GM04503 (cell line): ENCODE measurements around the gene GLB1L.
"Not testable (repeated sequence)": the region's sequence is repeated elsewhere in the genome, so short reads cannot be mapped to it uniquely, and the experiment has no call there.

Source experiments
- DNase-seq: peaks from one replicate; pipeline ENCODE4 v3.0.0-alpha.2; 2012; ENCODE audit warnings: low read depth

The GLB1L gene

DNA sequence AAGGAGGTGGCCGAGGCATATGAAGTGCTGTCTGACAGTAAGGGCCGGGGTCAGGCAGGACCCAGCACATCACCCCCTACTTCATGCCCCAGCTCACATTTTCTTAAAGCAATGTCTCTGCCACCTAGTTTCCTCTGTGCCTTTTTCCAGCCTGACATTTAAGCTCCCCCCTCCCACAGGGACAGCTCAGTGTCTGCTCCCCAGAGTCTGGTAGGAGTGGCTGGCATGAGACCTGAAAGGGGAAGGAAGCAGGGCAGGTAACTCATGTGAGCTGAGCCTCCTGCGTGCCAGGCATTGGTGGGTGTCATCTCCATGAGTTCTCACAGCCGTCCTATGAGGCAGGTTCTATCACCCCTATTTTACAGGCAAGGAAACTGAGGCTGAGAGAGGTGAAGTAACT lies 35.4 kb upstream of the GLB1L start:
- DNase-seq = no peak

DNA sequence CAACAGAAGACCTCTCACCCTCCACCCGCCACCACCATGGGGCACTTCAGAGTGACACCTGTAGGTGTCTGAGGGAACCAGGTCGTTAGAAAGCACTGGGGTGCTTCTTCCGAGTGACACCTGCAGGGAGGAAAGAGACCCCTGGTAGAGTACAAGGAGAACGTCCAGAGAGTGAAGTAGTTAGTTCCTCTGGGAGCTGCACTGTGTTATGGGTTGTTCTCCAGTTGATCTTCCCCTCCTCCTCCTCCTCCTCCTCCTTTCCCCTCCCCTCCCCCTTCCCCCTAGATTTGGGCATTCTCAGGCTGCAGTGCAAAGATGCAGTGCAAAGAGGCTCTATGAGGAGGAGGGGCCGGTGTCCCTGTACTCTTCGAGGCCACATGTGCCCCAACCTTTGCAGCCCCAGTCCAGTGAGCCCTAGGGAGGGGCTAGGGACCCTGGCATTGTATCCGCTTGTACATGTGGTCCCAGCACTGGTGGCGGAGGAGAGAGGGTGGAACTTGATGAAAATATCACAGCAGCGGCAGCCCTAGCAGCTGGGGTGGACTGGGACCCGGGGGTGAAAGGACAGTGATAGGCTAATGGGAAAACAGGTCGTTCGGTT lies 34.8 kb upstream of the GLB1L start:
- no peak for DNase-seq

DNA sequence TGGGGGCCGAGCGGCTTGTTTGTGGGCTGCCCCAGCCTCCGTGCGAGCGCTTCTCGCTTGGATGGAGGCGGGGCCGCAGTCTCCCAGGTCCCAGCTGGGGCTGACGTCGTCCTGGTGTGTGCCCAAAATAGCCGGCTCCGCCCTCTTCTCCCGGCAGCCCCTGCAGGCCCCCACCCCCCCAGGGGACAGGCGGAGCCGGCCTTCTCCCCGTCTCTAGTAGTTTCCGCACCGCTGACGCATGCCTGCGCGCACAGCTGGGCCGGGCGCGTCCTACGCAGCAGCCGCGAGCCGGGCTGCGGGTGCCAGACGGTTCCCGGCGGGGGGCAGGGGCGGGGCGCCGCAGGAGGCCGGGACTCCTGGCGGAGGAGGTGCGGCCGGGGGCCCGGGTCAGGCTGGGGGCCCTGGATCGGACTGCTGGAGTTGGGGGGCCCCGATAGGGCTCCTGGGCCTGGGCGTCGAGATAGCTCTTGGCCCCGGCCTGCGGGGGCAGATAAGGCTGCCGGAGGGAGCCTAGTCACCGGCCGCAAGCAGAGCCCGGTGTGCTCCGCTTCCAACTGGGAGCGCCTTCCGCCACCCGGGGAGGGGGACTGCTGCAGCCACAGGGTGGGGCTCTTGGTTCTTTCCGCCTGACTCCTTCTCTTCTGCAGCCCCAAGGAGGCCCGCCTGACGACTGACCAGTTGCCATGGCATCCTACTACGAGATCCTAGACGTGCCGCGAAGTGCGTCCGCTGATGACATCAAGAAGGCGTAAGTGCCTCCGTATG lies 34.1 kb upstream of the GLB1L start, which contains the start of gene DNAJB2:
TSS of gene DNAJB2 (plus strand) at position 216 of the 765 bp plus-strand sequence. CDS start at position 684, 468 bp downstream.
- peak; percentile 89 for DNase-seq

DNA sequence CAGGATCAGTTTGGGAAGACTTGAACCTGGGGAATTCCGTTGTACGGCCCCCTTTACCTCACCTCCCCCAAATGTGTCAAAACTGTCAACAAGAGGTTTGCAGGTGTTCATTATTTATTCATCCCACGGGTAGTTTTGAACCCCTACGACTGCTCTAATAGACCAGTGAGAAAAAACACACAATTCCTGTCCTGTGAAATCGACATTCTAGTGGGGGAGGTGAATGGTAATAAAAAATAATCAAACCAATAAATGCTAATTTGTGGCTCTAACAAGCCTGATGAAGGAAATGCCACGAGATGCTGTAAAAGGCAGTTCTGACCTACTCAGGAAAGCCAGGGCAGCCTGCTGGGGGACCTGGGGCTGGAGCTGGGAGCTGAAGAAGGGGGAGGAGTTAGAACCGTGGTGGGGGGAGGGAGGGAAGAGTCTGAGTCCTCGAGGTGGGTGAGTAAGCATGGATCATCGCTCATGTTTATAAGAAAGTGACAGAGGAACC lies 33.5 kb upstream of the GLB1L start:
- DNase-seq = no peak

DNA sequence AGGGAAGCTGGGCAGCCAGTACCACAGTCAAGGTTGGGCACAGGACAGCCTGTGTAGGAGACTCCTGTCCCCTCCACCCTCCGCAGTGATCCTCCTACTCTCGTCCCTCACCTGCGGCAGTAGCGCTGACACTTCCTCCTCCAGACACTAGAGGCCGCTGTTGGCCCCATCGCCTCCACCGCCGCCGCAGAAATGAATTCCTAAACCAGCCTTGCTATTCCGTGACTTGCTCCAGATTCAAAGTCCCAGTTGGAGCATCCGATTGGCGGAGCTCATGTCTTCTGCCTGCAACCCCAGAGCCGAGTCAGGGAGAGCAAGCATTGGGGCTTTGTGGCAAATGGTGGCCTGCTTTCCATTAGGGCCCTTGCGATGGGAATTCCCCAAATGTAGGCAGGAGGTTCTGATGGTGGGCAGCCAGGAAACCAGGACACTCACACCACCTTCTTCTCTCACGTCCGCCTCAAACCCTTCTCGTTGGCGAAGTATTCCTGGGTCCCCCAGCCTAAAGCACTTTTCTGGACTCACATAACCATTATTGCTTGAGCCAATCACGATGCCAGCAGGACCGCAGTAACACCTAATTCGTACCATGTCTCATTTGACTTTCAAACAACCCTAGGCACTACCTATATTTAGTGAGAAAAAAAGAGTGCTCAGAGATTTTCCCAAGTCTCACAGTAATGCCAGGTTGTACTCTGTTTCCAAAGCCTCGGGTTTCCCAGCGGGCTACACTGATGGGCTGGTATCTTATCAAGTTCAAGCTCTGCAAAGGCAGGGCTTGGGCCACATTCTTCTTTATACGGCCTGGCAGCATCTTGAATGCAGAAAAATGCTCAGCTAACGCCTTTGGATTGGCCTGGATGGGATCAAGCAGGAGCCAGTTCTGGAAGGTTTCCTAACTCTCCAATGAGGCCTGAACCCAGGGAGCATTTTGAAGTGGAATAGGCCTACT lies 32.7 kb upstream of the GLB1L start:
- no peak for DNase-seq

DNA sequence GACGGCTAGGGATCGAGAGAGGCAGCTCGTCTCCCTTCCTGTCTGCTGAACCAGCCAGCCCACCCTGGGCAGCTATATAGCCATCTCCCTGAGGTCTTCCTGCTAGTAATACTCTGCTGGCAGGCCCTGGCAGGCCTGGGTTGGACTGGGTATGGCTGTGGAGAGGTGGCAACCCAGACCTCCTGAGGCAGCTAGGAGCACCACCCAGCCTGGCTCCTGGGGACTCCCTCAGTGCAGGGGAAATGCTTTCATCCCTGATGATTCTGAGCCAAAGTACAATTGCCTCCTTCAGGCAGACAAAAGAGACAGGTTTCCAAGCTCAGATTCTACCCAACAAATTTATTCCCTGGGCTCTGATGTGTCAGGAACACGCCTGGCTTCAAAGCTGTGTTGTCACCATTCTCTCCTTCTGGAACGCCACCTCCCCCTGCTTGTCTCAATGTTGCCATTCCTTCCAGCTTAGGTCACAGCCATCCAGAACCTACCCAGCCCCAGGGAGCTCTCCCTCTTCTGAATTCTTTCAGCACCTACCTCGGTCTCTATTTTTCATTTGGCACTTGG lies 29.2 kb upstream of the GLB1L start:
- peak; percentile 77 for DNase-seq

DNA sequence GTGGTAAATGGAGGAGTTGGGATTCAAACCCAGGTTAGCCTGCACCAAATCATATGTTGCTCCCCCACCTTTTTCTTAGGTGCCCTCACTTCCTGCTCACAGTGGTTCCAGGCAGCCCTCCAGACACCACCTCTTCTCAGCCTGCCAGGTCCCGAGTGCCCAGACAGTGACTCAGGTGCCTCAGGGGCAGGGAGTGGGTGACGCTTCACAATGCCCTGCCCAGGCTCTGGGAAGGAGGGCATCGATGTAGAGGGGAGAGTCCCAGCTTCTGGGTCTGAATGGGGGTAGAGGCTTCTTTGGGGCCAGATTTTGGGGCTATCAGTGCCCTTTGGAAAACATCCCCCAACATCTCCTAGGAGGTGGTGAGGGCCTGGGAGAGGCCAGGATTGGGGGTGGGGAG lies 28.7 kb upstream of the GLB1L start:
- no peak for DNase-seq

DNA sequence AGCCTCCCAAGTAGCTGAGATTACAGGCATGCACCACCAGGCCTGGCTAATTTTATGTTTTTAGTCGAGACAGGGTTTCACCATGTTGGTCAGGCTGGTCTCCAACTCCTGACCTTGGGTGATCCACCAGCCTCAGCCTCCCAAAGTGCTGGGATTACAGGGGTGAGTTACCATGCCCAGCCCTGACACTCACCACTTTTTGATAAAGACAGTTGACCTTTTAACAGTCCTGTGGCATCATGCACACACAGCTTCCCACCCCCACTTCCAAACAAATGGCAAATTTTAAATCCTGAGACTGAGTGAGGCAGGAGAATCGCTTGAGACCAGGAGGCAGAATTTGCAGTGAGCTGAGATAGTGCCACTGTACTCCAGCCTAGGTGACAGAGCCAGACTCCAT lies 27.8 kb upstream of the GLB1L start:
- DNase-seq = no peak

DNA sequence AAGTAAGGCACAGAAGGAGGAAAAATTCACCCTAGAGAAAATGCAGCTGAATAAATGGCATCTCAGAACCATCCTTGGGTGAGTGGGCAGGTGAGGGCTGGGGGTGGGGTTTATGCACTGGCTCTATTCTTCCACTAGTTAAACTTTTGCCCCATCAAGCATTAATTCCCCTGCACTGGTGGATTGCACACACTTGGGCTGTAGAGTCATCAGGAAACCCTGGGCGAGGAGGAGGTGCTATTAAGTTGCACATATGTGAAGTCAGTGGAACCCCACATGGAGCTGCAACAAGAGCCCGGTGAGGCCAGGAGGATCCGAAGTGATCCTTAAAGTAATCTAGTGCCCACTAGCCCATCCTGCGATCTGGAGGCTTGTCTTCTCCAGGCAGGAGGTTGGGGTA lies 27.1 kb upstream of the GLB1L start:
- DNase-seq = no peak

DNA sequence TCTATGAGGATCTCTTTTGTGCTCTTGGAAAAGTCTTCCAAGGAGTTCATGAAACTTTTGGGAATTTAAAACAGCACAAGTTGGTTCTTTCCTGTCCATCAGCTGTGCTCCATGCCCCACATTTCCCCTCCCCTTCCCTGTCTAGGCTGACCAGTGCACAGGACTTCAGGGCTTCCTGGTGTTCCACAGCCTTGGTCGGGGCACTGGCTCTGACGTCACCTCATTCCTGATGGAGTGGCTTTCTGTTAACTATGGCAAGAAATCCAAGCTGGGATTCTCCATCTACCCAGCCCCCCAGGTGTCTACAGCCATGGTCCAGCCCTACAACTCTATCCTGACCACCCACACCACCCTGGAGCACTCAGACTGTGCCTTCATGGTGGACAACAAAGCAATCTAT lies 25.8 kb upstream of the GLB1L start:
- DNase-seq = no peak

DNA sequence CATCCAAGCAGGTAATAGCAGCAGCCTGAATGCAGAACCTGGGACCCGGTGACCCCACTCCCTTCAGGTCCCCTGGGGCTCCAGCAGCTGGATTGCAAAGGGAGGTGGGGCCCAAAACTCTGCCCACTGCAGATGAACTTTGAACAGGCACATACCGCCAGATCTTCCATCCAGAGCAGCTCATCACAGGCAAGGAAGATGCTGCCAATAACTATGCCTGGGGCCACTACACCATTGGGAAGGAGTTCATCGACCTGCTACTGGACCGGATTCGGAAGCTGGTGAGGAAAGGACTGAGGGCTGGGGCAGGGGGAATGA lies 24.8 kb upstream of the GLB1L start:
- DNase-seq = no peak

DNA sequence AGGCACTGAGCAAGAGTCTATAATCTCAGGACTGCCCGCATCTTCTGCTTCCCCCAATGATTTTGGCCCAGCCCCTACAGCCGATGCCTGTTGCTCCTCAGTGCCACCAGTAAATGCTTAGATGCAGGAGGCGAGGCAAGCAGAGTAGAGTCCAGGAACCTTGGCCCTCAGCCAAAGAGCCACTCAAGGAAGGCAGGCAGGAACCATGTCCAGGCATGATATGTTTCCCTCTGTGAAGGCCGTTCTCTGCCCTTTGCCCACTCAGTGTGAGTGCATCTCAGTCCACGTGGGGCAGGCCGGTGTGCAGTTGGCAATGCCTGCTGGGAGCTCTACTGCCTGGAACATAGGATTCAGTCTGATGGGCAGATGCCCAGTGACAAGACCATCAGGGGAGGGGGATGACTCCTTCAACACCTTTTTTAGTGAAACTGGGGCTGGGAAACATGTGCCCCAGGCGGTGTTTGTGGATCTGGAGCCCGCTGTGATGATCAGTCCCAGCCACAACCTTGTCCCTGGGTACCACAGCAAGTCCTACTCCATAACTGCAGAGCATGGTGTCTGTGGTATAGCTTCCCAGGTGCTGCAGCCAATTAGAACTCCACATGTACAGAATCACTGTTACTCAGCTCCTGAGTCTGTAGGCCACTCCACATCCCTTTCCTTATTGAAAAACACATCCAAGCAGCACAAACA lies 24.3 kb upstream of the GLB1L start:
- DNase-seq = no peak

DNA sequence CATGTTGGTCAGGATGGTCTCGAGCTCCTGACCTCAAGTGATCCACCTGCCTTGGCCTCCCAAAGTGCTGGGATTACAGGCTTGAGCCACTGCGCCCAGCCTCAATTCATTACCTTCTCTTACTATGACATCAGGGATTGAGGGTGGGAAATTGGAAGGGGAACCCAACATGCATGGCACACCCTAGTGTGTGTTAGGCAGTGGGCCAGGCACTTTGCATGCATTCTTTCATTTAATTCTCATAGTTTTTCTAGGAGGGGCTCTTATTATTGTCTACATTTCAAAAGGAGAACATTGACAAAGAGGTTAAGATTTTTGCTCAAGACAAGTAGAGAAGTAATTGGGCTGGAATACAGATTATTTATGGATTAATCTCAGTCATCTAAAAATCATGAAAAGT lies 23.1 kb upstream of the GLB1L start:
- no peak for DNase-seq

DNA sequence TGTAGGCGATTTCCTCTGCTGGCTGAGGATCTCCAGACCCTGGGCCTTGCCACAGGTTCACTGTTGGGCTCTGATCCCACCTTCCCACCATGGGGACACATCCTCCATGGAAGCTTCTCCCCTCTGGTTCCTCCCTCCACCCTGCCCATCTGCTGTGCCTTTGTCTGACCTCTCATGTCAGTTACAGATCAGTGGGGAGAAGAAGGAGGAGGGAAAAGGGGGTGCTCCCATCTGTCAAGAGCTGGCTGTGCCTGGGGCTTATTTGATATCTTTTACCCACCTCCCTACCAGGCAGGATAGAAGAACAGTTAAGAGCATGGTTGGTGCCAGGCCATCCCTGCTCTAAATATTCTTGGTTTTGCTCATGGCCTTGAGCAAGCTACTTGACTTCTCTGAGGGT lies 21.6 kb upstream of the GLB1L start:
- no peak for DNase-seq

DNA sequence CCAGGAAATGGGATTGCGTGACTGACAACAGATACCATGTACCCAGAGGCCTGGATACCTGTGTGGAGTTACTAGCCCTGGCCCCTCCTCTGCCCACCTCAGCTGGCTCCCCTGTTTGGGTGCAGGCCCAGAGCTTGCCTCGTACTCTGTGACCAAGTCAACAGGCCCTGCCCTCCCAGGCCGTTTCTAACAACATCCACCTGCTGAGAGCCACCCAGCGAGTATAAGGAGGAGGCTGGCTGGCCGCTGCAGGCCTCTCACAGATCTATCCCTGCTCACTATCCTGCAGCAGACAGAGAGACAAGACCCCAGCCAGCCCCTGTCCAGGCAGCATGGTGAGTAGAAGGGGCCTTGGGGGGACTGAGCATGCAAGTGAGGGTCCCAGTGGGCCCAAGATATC lies 21.0 kb upstream of the GLB1L start:
- DNase-seq = no peak

DNA sequence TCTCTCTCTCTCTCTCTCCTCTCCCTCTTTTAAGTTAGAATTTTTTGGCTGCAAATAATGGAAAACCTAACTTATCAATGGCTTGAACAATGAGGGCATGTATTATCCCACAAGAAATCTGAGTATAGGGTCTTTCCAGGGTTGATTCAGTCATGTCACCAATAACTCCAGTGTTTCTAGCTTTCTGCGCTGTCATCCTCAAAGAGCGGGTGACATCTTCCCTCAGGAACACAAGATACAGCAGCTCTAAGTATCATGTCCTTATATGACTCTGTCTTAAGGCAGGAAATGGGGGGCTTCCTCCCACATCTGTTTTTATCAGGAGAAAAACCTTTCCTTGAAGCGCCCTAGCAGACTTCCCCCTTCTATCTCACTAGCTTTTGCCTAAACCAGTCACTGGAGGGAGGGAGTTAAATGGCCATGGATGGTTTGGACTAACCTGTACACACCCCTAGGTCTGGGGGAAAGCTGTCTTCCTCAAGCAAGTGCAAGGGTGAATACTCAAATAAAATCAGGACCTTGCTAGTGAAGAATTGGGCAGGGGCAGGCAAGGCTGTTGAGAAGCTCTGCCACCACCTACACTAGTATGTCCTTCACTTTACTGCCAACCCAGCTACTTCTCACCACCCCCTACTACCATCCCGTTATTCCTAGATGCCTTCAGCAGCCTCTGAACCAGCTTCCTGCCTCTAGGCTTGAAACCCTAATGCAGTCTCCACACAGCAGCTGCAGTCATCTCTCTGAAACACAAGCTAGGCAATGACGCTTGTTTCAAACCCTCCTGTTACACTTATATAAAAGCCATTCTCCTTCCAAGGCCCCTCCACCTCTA lies 16.0 kb upstream of the GLB1L start:
- DNase-seq = no peak

DNA sequence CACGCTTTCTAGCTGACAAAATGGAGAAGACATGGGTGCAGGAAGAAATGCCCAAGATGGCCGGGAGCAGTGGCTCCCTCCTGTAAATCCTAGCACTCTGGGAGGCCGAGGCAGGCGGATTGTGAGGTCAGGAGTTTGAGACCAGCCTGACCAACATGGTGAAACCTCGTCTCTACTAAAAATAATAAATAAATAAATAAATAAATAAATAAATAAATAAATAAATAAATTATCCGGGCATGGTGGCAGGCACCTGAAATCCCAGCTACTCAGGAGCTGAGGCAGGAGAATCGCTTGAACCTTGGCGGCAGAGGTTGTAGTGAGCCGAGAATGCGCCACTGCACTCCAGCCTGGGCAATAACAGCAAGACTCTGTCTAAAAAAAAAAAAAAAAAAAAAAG lies 13.7 kb upstream of the GLB1L start:
- not testable (repeated sequence) for DNase-seq

DNA sequence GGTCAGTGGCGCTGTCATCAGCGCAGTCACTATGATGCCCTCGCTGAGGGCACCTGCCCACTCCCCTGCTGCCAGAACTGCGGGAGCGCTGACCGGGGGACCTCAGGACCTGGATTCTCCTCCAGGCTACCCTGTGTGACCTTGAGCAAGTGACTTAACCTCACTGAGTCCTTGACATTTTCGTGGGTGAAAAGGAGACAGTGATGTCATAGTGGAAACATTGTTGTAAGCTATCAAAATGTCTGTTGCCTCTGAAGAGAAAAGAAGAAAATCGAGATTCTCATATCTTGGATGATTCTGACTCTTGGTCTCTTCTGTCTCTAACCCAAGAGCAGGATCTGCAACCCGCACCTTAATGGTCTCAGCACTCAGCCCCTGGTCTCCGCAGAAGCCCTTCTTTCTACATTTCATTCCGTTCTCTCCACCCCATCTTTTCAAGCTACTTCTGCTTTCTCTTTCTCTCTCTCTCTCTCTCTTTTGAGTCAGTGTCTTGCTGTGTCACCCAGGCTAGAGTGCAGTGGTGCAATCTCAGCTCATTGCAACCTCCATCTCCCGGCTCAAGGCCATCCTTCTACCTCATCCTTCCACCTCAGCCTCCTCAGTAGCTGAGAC lies 9.5 kb upstream of the GLB1L start:
- DNase-seq = no peak

DNA sequence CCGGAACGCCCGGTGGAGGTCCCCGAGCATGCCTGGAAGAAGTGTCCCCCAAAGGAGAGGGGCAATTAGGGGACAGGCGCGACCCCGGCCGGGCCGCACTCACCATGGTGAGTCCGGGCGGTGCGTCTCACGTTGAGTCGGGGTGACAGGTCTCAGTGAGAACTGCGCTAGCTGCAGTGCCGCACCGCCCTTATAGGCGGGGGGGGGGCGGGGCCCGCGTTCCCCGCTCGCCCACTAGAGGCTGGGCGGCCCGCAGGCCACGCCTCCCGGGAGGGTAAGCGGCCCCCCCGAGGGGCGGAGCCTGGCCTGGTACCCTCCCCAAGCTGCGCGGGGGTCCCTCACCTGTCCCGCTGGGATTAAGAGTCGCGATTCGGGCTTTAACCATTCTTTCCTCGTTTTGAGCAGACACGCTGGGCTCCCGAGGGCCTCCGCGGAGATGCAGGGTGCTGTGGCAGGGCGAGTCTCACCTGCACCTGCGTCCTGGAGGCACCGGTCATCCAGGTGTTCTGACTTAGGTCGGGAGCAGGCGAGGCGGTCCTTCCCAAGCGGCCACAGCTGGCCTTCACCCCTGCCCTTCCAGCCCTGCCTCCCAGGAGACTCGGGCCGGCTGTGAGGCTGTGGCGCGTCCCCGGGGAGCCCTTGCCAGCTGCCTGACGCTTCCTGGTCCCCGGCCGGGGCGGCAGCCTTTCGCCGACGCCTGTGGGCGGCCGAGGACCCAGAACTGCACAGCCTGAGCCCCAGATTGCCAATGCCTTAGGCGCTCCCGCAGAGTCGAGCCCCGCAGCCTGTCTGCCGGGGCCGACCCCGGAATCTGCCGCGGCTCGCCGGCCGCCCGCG lies 8.7 kb upstream of the GLB1L start, which contains the start of gene TUBA4A:
TSS of gene TUBA4A (minus strand) at position 166 of the 837 bp plus-strand sequence. CDS start at position 106, 60 bp downstream.
- DNase-seq = no peak
